ENCODE measurements around the gene ARHGAP22.

DNA sequence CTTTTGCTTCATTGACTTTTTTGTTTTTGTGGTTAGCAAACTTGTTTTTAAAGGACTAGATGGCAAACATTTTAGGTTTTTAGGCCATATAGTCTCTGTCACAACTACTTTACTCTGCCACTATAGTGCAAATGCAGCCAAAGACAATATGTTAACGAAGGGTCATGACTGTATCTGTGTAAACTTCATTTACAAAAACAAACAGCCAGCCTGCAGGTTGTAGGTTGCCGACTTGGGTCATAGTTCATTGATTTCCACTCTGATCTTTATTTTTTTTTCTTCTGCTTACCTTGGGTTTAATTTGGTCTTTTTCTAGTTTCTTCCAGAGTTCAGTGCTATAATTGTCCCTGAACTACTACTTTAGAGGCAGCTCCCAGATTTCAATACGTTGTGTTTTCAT is 120.0 kb downstream of the ARHGAP22 start:
- TF ChIP-seq POLR2AphosphoS5 (IDR thresholded peaks at IDR 0.05; ENCODE audit: low read depth, low read length) (no peak), TAF1 (IDR thresholded peaks at IDR 0.05; ENCODE audit: borderline replicate concordance, insufficient read depth, low read length) (no peak), FOXP2 (optimal IDR thresholded peaks at IDR 0.05; ENCODE audit: borderline replicate concordance, extremely low read depth, extremely low read length, insufficient read depth) (no peak)
- TF ChIP-seq, protein P1, sequence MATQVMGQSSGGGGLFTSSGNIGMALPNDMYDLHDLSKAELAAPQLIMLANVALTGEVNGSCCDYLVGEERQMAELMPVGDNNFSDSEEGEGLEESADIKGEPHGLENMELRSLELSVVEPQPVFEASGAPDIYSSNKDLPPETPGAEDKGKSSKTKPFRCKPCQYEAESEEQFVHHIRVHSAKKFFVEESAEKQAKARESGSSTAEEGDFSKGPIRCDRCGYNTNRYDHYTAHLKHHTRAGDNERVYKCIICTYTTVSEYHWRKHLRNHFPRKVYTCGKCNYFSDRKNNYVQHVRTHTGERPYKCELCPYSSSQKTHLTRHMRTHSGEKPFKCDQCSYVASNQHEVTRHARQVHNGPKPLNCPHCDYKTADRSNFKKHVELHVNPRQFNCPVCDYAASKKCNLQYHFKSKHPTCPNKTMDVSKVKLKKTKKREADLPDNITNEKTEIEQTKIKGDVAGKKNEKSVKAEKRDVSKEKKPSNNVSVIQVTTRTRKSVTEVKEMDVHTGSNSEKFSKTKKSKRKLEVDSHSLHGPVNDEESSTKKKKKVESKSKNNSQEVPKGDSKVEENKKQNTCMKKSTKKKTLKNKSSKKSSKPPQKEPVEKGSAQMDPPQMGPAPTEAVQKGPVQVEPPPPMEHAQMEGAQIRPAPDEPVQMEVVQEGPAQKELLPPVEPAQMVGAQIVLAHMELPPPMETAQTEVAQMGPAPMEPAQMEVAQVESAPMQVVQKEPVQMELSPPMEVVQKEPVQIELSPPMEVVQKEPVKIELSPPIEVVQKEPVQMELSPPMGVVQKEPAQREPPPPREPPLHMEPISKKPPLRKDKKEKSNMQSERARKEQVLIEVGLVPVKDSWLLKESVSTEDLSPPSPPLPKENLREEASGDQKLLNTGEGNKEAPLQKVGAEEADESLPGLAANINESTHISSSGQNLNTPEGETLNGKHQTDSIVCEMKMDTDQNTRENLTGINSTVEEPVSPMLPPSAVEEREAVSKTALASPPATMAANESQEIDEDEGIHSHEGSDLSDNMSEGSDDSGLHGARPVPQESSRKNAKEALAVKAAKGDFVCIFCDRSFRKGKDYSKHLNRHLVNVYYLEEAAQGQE (IDR thresholded peaks at IDR 0.05; ENCODE audit: insufficient read depth in 1 of 2, low read depth in 2 of 2, low read length in 2 of 2): no peak

Data from PFSK-1 (cell line).